Erythroblast (primary cell): ENCODE results near the gene DOHH.

Experiments
- GATA1 ChIP-seq: IDR thresholded peaks from 2 replicates; pipeline ENCODE4 v1.6.1; 2011; ENCODE audit warnings: low read depth, mild to moderate bottlenecking, control low read depth, low read length, moderate library complexity
- POLR2A ChIP-seq: IDR thresholded peaks from 2 replicates; pipeline ENCODE4 v1.6.1; 2011; ENCODE audit warnings: mild to moderate bottlenecking, low read length

DNA sequence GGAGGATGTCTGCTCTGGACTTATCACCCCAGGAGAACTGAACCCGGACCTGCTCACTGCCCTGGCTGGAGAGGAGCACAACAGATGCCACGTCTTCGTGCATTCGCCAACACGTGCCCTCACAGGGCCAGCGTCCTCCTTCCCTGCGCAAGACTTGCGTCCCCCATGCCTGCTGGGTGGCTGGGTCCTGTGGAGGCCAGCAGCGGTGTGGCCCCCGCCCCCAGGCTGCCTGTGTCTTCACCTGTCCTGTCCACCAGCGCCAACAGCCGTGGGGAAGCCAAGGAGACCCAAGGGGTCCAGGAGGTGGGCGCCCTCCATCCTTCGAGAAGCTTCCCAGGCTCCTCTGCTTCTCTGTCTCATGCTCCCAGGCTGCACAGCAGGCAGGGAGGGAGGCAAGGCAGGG is 35.1 kb upstream of the DOHH start:
- no peak for TF ChIP-seq POLR2A
- no peak for TF ChIP-seq GATA1
